HG02852 (cell line): ENCODE results near the gene GCSAML.
"Not testable (repeated sequence)": the region's sequence is repeated elsewhere in the genome, so short reads cannot be mapped to it uniquely, and the experiment has no call there.

ENCODE experiments used
- ATAC-seq: cut with Tn5 transposase; IDR thresholded peaks from one replicate; pipeline ENCODE4 v1.9.1; 2021; ENCODE audit warnings: mild to moderate bottlenecking, moderate library complexity; ENCODE audit not compliant: unreplicated experiment

The GCSAML gene

DNA sequence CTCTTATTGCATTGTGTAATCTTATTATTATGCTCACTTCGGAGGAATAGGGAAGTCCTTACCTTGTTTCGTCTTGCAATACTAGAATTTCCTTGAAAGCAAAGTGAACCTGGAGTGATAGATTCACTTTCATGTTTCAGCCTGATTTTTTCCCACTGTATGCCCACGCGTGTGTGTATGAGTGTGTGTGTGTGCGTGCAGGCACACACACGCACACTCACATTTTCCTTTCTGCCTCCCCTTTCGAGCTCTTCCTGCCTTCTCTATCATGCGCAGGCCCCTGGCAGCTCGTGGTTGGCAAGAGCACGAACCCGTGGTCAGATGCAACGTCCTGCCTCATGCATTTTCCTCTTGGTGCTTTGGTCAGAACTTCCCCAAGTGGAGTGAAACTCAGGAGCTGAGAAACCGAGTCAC is at the start of gene GCSAML:
TSS of gene GCSAML (plus strand) at position 366 of the 414 bp plus-strand sequence. CDS start 58 bp downstream, outside the sequence.
- ATAC-seq, result no peak

DNA sequence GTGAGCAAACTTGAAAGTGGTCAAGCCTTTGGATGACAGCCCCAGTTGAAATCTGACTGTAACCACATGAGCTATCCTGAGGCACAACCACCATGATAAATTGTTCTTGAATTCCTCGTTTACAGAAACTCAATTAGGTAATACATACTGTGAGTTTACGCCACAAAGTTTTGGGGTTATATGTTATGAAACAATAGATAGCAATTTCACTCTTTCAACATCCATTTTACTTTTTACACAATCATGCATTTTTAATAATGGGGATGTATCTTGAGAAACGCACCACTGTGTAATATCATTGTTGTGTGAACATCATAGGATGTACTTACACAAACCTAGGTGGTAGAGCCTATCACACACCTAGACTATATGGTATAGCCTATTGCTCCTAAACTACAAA is 48.1 kb upstream of the GCSAML start:
- no peak for ATAC-seq

DNA sequence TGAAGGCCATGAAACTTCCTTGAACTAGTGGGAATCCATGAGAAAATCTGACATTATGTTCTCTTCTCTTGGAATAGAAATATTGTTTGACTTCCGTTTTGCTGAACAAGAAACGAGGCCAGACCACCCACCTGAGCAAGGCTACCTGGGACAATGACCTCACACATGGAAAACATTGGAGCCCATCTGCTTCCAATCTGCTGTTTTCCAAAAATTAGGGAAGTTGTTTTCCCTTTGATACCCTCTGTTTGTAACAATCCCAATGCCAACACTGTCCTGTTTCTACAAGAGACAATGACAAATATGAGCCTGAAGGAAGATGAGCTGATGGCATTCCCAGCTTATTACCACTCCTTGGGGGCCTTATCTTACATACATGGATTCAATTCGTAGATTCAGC is 42.1 kb upstream of the GCSAML start:
- no peak for ATAC-seq

DNA sequence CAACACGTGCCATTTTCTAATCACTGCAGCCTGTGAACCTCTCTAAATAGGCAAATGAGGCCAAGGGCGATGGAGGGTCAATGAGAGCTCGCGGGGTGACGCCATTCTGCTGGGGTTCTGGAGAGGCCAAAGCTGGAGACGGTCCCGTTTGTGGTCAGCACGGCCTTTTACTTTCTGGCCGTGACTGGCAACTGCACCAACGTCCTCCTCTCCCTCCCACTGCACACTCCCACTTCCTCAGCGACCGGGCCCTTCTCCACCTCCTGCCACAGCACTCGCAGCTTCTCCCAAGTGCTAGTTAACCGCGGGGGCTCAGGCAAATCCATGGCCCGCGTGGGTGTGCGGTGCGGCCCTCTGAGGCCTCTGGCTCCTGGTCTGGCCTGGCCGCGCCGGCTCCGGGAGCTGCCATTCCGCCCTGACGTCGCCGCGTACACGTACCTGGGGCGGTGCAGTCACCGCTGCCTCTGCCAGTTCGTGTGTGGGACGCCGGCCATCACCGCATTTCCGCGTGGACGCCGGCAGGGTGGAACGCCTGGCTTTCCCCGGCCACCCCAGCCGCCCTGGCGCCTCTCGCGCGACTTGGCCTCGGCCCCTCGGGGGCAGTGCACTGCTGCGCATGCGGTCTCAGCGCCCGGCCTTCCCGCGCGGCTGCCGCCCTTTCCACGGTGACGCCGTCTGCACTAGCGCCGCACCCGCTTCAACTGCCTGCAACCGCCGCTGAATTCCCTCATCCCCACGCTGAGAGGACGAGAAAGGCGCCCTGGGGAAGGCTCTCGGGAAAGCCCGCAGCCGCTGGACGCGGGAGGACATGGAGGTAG is 30.9 kb upstream of the GCSAML start:
- no peak for ATAC-seq

DNA sequence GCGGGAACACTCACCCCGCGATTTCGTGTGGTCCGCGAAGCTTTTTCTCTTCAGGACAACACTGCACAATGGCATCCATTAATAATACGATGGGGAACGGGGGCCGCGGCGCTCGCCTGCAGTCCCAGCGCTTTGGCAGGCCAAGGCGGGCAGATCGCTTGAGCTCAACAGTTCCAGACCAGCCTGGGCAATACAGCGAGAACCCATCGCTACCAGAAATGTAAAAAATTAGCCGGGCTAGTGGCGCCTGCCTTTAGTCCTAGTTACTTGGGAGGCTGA is 30.4 kb upstream of the GCSAML start:
- ATAC-seq, result no peak

DNA sequence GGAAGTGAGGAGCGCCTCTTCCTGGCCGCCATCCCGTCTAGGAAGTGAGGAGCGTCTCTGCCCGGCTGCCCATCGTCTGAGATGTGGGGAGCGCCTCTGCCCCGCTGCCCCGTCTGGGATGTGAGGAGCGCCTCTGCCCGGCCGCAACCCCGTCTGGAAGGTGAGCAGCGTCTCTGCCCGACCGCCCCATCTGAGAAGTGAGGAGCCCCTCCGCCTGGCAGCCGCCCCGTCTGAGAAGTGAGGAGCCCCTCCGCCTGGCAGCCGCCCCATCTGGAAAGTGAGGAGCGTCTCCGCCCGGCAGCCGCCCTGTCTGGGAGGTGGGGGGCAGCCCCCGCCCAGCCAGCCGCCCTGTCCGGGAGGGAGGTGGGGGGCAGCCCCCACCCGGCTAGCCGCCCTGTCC is 27.0 kb upstream of the GCSAML start:
- not testable (repeated sequence) for ATAC-seq

DNA sequence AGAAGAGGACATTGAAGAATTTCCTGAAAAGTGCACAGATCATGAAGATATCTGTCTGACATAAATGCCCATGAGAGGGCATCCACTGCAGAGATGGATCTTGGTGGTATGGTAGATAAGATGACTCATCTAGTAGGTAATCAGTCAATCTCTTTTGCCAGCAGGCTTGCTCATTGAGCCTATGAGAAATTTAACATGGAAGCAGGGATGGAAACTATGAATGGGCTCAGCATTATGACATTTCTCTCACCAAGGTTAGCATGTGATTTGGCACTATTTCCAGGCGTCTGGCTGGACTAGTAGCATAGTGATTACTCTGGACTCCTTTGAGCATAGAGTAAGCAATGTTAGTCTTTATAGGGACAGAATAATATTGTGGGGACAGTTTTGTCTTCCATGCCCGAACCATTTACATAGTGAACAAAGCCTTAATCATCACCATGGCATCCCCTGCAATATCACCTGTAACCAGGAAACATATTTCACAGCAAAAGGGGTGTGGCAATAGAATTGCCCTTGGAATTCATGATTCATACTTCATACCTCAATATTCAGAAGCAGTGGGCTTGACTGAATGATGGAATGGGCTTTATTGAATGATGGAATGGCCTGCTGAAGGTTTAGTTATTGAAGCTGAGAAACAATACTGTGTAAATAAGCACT is 20.0 kb upstream of the GCSAML start:
- no peak for ATAC-seq

DNA sequence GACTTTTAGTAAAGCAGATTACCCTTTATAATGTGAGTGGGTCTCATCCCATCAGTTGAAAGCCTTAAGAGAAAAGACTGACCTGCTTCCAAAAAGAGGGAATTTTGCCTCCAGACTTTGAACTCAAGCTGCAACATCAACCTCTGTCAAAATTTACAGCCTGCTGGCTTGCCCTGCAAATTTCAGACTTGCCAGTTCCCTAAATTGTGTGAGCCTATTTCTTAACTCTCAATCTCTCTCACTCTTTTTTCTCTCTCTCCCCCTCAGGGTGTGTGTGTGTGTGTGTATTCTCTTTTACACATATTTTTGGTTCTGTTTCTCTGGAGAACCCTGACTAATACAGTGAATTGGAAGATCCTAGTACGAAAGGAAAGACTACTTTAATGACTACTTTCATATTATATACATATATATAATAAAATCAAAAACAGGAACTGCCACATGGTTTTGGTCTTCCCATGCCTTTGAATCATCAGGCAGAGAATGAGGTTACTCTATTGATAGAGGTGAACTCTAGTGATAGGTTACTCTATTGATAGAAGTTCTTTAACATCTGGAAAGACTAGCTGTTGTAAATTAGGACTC is 19.1 kb upstream of the GCSAML start:
- no peak for ATAC-seq

DNA sequence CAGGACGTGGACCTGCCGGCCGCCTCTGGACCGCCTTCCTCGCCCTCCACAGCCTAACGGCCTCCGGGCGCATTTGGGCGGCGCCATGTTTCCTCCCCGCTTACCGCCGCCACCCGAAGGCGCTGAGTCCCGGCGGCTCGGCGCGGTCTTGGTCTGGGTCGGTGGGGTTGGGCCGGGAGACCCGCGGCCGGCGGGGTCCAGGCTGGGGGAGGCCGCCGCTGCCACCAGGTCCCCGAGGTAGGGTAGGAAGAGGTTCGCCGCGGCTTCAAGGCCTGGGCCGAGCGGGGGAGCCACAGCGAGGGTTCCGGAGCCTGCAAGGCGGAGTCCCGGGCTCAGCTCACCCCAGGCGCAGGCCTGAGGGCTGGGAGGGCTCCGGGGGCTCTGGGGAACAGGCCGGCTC is 18.1 kb upstream of the GCSAML start:
- ATAC-seq, result no peak

DNA sequence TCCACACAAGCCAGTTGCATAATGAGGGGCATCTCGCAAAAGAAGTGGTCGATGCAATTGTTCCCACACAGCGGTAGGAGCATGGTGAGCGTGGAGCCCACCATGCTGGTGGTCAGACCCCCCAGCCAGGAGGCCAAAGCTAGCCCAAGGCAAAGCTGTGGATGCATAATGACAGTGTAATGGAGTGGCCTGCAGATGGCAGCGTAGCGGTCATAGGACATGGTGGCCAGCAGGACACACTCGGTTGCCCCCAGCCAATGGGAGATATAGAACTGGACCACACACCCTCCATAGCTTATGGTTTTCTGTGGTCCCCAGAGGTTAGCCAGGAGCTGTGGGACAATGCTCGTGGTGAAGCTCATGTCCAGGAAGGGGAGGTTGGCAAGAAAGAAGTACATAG is 17.0 kb upstream of the GCSAML start:
- no peak for ATAC-seq

DNA sequence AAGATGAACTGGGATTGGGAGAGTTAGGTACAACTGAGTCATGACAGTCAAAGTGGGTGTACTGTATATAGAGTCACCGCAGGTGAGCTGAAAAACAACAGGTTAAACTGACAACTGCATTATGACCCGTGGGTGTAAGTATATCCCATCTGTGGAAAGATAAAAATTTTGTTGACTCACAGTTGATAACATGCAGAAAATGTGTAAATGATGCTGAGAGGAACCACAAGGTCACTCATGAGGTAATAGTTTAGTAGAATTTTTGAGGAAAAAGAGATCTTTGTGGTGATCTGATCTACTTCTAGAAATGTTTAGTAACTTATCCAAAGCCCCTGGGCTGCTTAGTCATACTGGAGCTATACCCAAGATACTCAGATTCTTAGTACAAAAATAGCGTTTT is 13.5 kb upstream of the GCSAML start:
- ATAC-seq, result no peak

DNA sequence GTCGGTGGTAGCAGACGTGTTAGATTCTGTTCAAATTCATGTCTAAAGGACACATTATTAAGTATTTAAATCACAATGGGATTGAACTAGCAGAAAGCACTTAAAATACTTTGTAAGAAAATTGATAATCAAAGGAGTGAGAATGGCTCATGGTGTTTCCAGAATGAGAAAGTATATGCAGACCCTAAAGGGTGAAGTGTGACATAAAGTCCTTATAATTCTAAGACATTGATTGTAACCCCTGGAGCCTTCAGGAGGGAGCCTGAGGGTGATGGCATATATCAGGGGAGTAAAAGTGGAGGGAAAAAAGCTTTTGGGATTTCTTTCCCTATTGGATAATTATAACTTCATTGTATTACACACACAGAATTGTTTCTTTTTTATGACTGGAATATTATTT is 12.6 kb upstream of the GCSAML start, which contains the start of gene OR2C3:
TSS of gene OR2C3 (minus strand) at position 101 of the 400 bp plus-strand sequence. CDS start 3,929 bp downstream, outside the sequence.
- no peak for ATAC-seq

DNA sequence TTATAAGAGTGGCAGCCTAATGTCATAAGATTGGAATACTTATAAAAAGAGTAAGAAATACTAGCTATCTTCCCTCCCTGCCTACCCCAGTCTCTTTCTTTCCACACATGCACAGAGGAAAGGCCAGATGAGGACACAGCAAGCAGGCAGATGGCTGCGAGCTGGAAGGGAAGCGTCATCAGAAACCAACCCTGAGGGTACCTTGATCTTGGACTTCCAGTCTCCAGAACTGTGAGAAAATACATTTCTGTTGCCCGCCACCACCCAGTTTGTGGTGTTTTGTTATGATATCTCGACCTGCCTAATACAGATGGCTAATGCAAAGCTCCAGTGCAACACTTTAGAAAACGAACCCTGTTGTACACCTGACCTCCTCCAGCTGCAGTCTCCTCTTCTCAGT is 10.4 kb upstream of the GCSAML start:
- no peak for ATAC-seq

DNA sequence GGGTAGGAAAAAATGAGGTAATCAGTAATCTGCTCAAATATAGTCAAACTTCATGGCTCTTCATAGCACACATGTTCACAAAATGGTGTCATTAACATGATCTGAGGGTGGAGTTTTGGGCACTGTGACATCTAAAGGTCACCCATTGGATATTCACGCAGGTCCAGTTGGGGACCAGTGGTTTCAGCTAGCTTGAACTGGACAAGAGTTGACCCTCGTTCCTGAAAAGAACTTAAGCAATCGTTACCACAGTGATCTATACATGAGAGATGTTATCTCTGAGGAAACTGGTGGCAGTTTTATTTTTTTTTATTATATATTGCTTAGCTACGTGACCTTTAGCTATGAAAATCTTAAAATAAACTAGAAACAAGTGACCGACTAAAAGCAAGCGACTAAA is 9.7 kb upstream of the GCSAML start:
- no peak for ATAC-seq

DNA sequence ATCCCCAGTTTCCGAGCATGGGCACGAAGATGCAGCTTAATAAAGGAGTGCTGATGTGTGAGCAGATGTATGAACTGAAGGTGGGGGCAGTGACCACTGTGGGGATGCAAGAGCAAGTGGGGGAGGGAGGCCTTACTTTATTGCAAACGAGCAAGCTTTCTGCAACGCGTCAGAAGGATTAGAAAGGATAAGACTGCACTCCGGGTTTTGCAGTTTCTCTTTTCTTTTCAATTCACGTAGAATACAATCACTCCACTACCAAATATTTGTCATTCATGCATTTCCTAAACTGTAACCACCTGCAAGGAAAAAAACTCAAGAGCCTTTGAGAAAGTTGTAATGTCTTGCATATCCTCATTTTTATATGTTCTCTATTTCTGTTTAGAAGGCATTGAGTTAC is 8.4 kb upstream of the GCSAML start:
- ATAC-seq, result no peak

DNA sequence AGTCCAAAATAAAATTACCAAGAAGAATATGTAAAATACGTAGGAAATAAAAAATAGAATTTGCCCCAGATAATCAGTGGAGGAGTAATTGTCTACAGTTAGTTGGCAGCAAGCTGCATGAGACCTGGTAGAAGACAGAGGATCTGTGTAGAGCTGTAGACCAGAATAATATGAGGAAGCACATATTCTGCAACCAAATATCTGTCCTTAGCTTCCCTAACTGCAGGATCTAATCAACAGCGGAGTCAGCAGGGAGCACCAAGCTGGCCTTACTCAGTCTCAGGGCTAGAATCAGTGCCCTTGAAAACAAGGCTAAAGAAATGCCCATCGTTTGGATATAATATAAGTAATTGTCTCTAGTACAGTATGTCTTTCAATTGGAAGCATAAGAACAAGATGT is 6.1 kb upstream of the GCSAML start:
- no peak for ATAC-seq

DNA sequence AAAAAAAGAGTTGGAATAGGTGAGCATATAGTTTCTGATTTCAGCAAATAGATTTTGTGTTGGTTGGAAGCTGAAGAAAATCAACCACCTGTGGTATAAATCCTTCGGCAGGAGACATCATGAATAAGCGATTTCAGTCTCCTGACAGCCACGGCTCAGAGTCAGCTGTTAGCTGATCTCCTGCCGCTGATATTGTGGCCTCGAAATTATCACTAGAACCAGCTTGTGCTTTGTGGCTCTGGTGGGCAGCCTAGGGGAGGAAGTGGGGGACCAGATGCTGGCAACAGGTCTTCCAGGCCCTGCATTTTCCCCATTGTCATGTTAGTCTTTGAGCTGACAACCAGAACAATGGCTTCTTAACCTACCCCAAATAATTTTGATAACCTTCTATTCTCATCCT is 842 bp upstream of the GCSAML start:
- no peak for ATAC-seq

DNA sequence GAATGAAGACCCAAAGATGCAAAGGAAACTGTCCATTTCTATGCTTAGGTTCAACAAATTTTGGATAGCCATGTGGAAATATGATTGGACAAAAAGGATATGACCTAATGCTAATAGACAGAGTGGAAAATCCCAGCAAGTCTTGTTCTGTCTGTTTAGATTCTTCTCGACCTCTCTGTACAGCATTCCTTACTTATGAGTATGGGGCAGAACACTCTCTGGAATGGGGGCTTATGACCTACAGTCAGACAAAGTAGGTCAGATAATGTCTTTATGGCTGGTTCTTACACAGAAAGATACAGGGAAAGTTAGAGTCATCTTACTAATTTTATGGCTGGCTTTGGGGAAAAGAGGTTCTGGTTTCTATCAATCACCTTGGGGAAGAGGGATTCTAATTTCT is 2.8 kb downstream of the GCSAML start:
- ATAC-seq, result no peak

DNA sequence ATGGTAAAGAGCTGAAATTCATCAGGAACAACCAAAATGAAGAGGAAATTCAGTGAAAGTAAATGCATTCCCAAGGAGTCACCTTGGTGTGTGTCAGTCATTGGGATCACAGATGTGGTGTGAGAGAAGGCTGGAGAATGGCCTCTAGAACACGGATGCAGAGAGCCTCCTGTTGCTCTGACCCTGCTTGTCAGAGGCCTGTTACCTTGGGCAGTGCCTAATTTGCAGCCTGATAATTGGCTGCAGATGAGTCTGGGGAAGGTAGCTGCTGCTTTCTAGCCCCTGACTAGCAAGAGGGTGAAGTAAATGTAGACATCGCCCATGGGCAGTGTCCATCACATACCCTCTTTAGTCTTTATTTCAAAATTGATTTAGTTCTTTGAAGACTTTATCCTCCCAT is 3.3 kb downstream of the GCSAML start:
- ATAC-seq, result no peak

DNA sequence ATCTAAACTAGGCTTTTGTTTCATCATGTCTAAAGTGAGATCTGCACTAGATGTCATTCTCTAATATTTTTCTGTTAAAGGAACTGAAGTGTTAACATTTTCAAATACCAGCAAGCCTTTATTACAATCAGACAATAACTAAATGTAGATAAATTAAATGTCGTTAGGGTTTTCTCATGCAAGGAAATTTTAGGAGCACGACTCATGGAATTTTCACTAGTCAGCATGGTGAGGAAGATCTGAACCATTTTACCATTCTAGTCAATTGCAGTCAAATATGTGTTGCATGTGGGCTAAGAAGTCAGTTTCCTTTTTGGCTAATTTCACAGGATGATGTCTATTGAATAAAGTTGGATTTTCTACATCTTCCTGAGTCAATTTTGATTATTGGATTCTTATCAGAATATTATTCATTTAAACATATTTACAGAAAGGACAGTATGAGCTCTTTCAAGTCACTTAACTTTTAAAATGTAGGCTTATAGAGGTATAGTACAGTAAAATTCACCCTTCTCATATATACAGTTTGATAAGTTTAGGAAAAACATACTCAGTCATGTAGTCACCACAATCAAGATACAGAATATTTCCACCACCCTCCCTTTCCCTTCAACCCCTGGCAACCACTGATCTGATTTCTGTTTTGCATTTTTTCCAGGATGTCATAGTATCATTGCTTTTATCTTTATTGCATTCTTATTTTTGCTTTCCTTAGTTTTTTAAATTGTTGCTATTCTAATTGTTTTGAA is 9.2 kb downstream of the GCSAML start:
- no peak for ATAC-seq

DNA sequence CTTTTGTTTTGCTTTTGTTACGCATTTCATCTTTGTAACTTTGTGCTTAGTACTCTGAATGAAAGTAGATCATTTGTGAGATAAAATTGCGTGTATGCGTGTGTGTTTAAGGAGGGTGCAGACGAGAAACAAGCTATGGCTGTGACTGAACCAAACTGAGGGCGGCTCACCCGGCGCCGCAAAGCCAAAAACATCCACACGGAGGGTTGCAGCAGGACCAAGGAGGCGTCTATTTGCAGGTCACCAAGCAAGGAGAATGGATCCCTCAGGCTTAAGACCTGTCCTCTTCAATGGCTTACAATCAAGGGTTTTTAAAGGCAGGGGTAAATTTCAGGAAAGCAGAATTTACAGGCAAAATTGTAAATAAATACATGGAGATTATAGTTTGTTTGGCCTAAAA is 12.8 kb downstream of the GCSAML start:
- no peak for ATAC-seq

DNA sequence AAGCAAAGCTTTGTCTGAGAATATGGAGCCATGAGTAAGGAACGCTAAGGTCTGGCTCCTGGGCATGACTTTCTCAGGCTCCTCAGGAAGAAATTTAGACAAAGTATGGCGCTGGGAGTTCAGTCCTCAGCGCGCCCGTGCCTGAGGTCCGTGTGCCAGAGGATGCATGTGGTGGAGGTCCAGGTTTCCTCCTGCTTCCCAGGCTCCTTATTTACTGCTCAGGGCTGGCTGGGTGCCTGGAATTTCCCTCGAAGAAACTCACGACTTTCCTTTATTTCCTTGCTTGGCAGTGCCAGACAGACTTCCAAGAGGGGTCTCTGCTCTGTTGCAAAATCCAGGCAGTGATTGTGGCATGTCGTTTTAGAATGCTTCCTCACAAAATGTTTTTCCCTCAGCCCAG is 13.3 kb downstream of the GCSAML start:
- ATAC-seq, result no peak
